H9 (cell line): ENCODE data around the gene ARHGEF16. TPM values are rescaled to one million over a fixed set of nuclear protein-coding genes. Genes with fewer than 3 reads are reported as not detected.

ENCODE experiments used
- DNase-seq: peaks from one replicate; pipeline ENCODE4 v3.0.0-alpha.2; 2017
- H2AFZ ChIP-seq: one replicate; pipeline ENCODE4 v1.6.1; 2013; ENCODE audit warnings: mild to moderate bottlenecking, low read length, control low read depth, moderate library complexity
- H2AK5ac ChIP-seq: 2 replicates; pipeline ENCODE4 v1.6.1; 2013; ENCODE audit warnings: low read length, control low read depth, mixed read lengths; ENCODE audit not compliant: insufficient read length
- H2BK120ac ChIP-seq: one replicate; pipeline ENCODE4 v1.6.1; 2013; ENCODE audit warnings: low read depth, mild to moderate bottlenecking, low read length, control low read depth, inconsistent platforms; ENCODE audit not compliant: poor library complexity, severe bottlenecking
- H2BK12ac ChIP-seq: 2 replicates; pipeline ENCODE4 v1.6.1; 2013; ENCODE audit warnings: low read length, control low read depth, mixed read lengths, low read depth; ENCODE audit not compliant: insufficient read length
- H2BK15ac ChIP-seq: 2 replicates; pipeline ENCODE4 v1.6.1; 2013; ENCODE audit warnings: low read depth, low read length, control low read depth
- H2BK20ac ChIP-seq: one replicate; pipeline ENCODE4 v1.6.1; 2013; ENCODE audit warnings: low read depth, mild to moderate bottlenecking, low read length, control low read depth, inconsistent platforms; ENCODE audit not compliant: poor library complexity, severe bottlenecking
- H2BK5ac ChIP-seq: 2 replicates; pipeline ENCODE4 v1.6.1; 2013; ENCODE audit warnings: low read length, control low read depth, mixed read lengths; ENCODE audit not compliant: insufficient read length
- H3K14ac ChIP-seq: 2 replicates; pipeline ENCODE4 v1.6.1; 2013; ENCODE audit warnings: low read length, control low read depth; ENCODE audit not compliant: insufficient read depth
- H3K18ac ChIP-seq: 2 replicates; pipeline ENCODE4 v1.6.1; 2013; ENCODE audit warnings: low read depth, mild to moderate bottlenecking, mixed read lengths, low read length, control low read depth; ENCODE audit not compliant: insufficient read length
- H3K23ac ChIP-seq: 2 replicates; pipeline ENCODE4 v1.6.1; 2013; ENCODE audit warnings: low read length, control low read depth, mixed read lengths, low read depth; ENCODE audit not compliant: insufficient read length
- H3K23me2 ChIP-seq: 2 replicates; pipeline ENCODE4 v1.6.1; 2013; ENCODE audit warnings: low read depth, mild to moderate bottlenecking, mixed read lengths, low read length, control low read depth; ENCODE audit not compliant: insufficient read length, poor library complexity, severe bottlenecking
- H3K27ac ChIP-seq: 2 replicates; pipeline ENCODE4 v1.5.1; 2013; ENCODE audit warnings: low read length, control low read depth, mixed read lengths, low read depth; ENCODE audit not compliant: insufficient read length
- H3K27me3 ChIP-seq: 2 replicates; pipeline ENCODE4 v1.6.1; 2013; ENCODE audit warnings: low read length, control low read depth, inconsistent platforms; ENCODE audit not compliant: insufficient read depth
- H3K4ac ChIP-seq: 2 replicates; pipeline ENCODE4 v1.6.1; 2013; ENCODE audit warnings: low read depth, mild to moderate bottlenecking, control low read depth, inconsistent platforms, low read length, moderate library complexity
- H3K4me1 ChIP-seq: 2 replicates; pipeline ENCODE4 v1.6.1; 2013; ENCODE audit warnings: low read length, control low read depth, inconsistent platforms; ENCODE audit not compliant: insufficient read depth
- H3K4me2 ChIP-seq: 2 replicates; pipeline ENCODE4 v1.6.1; 2013; ENCODE audit warnings: low read length, control low read depth, mixed read lengths; ENCODE audit not compliant: insufficient read length, insufficient read depth
- H3K56ac ChIP-seq: 2 replicates; pipeline ENCODE4 v1.6.1; 2013; ENCODE audit warnings: low read depth, mild to moderate bottlenecking, mixed read lengths, low read length, control low read depth; ENCODE audit not compliant: insufficient read length
- H3K79me1 ChIP-seq: 2 replicates; pipeline ENCODE4 v1.6.1; 2013; ENCODE audit warnings: low read depth, mild to moderate bottlenecking, moderate library complexity, low read length, control low read depth, inconsistent platforms; ENCODE audit not compliant: insufficient read depth, poor library complexity, severe bottlenecking
- H3K79me2 ChIP-seq: 2 replicates; pipeline ENCODE4 v1.6.1; 2013; ENCODE audit warnings: low read length, control low read depth, inconsistent platforms; ENCODE audit not compliant: insufficient read depth
- H3K9ac ChIP-seq: 2 replicates; pipeline ENCODE4 v1.6.1; 2013; ENCODE audit warnings: low read length, control low read depth, mixed read lengths; ENCODE audit not compliant: insufficient read length; ENCODE audit errors: extremely low read depth
- H3K9me3 ChIP-seq: one replicate; pipeline ENCODE4 v1.6.1; 2013; ENCODE audit warnings: low read depth, low read length, inconsistent platforms; ENCODE audit not compliant: control insufficient read depth
- H3T11ph ChIP-seq: one replicate; pipeline ENCODE4 v1.6.1; 2013; ENCODE audit warnings: mild to moderate bottlenecking, low read length, control low read depth, inconsistent platforms
- H4K20me1 ChIP-seq: one replicate; pipeline ENCODE4 v1.6.1; 2013; ENCODE audit not compliant: control insufficient read depth, insufficient read length, insufficient read depth
- H4K5ac ChIP-seq: 2 replicates; pipeline ENCODE4 v1.6.1; 2013; ENCODE audit warnings: low read depth, mild to moderate bottlenecking, mixed read lengths, low read length, control low read depth; ENCODE audit not compliant: insufficient read length
- H4K8ac ChIP-seq: replicated peaks from 2 replicates; pipeline ENCODE4 v1.6.1; 2013; ENCODE audit warnings: low read length, control low read depth, mixed read lengths, low read depth; ENCODE audit not compliant: insufficient read length
- H4K91ac ChIP-seq: 2 replicates; pipeline ENCODE4 v1.6.1; 2013; ENCODE audit warnings: low read depth, mild to moderate bottlenecking, moderate library complexity, mixed read lengths, low read length, control low read depth; ENCODE audit not compliant: insufficient read length
- H3K27ac Mint-ChIP-seq, 3 experiments: 2 replicates in 2 of 3; 3 replicates in 1 of 3; pipeline ENCODE4 v1.8.0; 2020 to 2021; ENCODE audit warnings: mixed read lengths in 3 of 3, mild to moderate bottlenecking in 1 of 3, moderate library complexity in 1 of 3
- H3K27me3 Mint-ChIP-seq: 2 replicates; pipeline ENCODE4 v1.8.0; 2021; ENCODE audit warnings: low read depth, mild to moderate bottlenecking, moderate library complexity, mixed read lengths
- H3K36me3 Mint-ChIP-seq, 3 experiments: 2 replicates in 2 of 3; 3 replicates in 1 of 3; pipeline ENCODE4 v1.8.0; 2020 to 2021; ENCODE audit warnings: low read depth in 3 of 3, mixed read lengths in 3 of 3; ENCODE audit not compliant: insufficient read depth in 1 of 3
- H3K4me1 Mint-ChIP-seq, 2 experiments: 2 replicates each; pipeline ENCODE4 v1.8.0; 2020; ENCODE audit warnings: mixed read lengths in 2 of 2
- H3K4me3 Mint-ChIP-seq, 2 experiments: 2 replicates in 1 of 2; 3 replicates in 1 of 2; pipeline ENCODE4 v1.8.0; 2020 to 2021; ENCODE audit warnings: mild to moderate bottlenecking in 2 of 2, mixed read lengths in 2 of 2, moderate library complexity in 1 of 2
- H3K9me3 Mint-ChIP-seq, 2 experiments: 2 replicates in 1 of 2; 3 replicates in 1 of 2; pipeline ENCODE4 v1.8.0; 2020; ENCODE audit warnings: mild to moderate bottlenecking in 2 of 2, mixed read lengths in 2 of 2, moderate library complexity in 1 of 2
- CTCF ChIP-seq: fragments of 200-600 bp; sonication (generic); conservative IDR thresholded peaks from 3 replicates; pipeline ENCODE4 v1.8.0; 2021; ENCODE audit warnings: antibody characterized with exemption, mild to moderate bottlenecking
- WGBS: extraction: QIAGEN DNeasy Blood & Tissue Kit; methylation state at CpG from one replicate; pipeline ENCODE4 v1.1.7; 2013; ENCODE audit warnings: missing lambda C conversion rate, low lambda C conversion rate, mixed read lengths; ENCODE audit not compliant: insufficient read length; ENCODE audit errors: extremely low coverage; 5-methylcytosine and 5-hydroxymethylcytosine counted together
- total RNA-seq: library from RNA; stranded (reverse); gene quantifications from 2 replicates; pipeline ENCODE4 v1.2.1, GENCODE V29; 2021

The ARHGEF16 gene
- total RNA-seq, 1 experiment from 2014 or later = 48.5 TPM

- no peaks in the 10 kb centered on the region for H3K23me2 ChIP-seq
- H2BK12ac ChIP-seq = no peak overlapping the region
- no peak overlapping the region for H3K23ac ChIP-seq
- no peak overlapping the region for H3K14ac ChIP-seq
- H3K27me3 ChIP-seq = no peaks in the 10 kb centered on the region
- no peak overlapping the region for H4K91ac ChIP-seq
- H2AFZ ChIP-seq = no peak overlapping the region
- WGBS = no CpG with 5 or more reads among the region's 11 CpGs
- no peak overlapping the region for H3T11ph ChIP-seq
- no peak overlapping the region for H3K4ac ChIP-seq
- peak overlapping the region in 1 of 3 experiments; percentile 27; a peak in 1 of 7 replicates for H3K27ac Mint-ChIP-seq
- H3K79me2 ChIP-seq = no peaks in the 10 kb centered on the region
- no peak overlapping the region for H4K5ac ChIP-seq
- no peak overlapping the region for H2BK15ac ChIP-seq
- no peak overlapping the region for H4K8ac ChIP-seq
- DNase-seq = no peak
- no peak overlapping the region for H3K4me2 ChIP-seq
- H2AK5ac ChIP-seq = no peak overlapping the region
- H3K9me3 ChIP-seq = no peaks in the 10 kb centered on the region
- H3K9ac ChIP-seq = no peak overlapping the region
- H3K56ac ChIP-seq = no peak overlapping the region
- H2BK5ac ChIP-seq = no peak overlapping the region
- H3K27ac ChIP-seq = no peak overlapping the region
- peaks cover 0 to 5% (median 5%) of the 10 kb centered on the region in 3 experiments; a peak in 5 of 7 replicates for H3K36me3 Mint-ChIP-seq
- no peak overlapping the region for H3K18ac ChIP-seq
- H4K20me1 ChIP-seq = peaks cover 3% of the 10 kb centered on the region
- no peaks in the 10 kb centered on the region for H3K27me3 Mint-ChIP-seq
- H3K79me1 ChIP-seq = no peaks in the 10 kb centered on the region
- no peak overlapping the region for H2BK20ac ChIP-seq
- no peak overlapping the region for H2BK120ac ChIP-seq
- no peaks in the 10 kb centered on the region for H3K4me1 Mint-ChIP-seq
- no peak for TF ChIP-seq CTCF
- no peak overlapping the region for H3K4me3 Mint-ChIP-seq
- peaks cover 0 to 3% of the 10 kb centered on the region in 2 experiments; a peak in 2 of 5 replicates for H3K9me3 Mint-ChIP-seq
- H3K4me1 ChIP-seq = no peaks in the 10 kb centered on the region
These were observed 53.3 kb downstream of the ARHGEF16 start for GRCh38 chr1:3507636-3508275.
